ENCODE results near the gene HMGN1.
"Not testable (repeated sequence)": the region's sequence is repeated elsewhere in the genome, so short reads cannot be mapped to it uniquely, and the experiment has no call there.

HMGN1 gene

DNA sequence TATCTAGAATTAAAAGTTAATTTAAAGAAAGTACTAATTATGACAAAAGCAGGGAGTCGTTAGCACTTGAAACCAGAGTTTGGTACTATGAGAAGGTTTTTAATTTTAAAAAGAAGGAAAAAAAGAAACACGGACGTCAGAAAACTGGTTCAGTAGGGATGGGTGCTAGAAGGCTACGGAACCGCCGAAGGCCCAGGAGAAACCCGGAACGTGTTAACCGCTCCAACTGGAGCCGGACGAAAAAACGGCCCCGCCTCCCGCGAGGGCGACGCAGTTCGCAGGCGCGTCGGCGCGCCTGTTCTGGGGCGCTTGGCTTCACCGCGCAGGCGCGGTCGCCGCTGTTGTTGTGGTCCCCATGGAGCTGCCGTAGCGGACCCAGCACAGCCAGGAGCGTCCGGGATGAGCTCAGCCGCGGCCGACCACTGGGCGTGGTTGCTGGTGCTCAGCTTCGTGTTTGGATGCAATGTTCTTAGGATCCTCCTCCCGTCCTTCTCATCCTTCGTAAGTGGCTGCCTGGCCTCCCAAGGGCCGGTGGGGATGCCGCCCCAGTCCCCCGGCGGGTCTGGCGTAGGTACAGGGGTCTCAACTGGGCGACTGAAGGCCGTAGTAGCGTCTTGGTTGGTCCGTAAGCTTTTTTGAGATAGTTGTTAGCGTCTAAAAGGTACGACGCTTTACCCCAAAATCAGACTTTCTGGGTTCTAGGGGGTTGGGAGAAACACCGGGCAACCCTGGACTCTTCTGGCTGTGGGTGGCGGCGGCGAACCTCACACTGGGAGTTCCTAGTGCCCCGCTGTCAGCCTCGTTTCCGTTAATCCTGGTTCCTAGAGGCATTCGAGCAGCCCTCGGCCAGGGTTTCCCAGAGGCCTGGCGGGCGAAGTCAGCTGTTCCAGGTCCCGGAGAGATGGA lies 31.4 kb upstream of the HMGN1 start:
- DNase-seq (ENCODE audit: low read depth): peak; percentile 75
- peak overlapping the region; percentile 95 for H3K4me3 ChIP-seq (ENCODE audit: low read depth, low read length)
- TF ChIP-seq CTCF (IDR thresholded peaks at IDR 0.05; ENCODE audit: control insufficient read depth, extremely low read depth, insufficient read depth): no peak

DNA sequence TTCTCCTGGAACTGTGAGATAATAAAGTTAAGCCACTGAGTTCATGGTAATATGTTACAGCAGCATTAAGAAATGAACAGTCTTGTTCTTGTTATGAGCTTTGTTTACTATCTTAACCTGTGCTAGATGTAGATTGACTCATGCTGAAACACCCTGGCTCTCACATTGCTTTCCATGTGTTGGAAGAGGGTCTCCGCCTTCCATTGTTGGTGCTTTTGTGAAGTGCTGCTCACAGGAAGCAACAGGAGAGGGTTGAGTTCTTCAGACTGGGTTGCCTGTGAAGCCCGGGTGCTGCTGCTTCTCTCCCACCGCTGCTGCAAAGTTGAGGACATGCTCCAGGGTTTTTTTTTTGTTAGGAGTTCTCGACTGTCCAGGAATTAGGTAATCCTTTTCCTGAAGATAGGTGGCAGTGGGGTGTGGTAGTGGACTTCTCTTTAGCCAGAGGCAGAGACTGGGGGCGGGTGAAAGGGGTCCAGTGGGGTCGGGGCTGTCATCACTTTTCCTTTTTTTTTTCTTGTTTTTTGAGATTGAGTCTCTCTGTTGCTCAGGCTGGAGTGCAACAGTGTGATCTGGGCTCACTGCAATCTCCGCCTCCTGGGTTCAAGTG lies 28.7 kb upstream of the HMGN1 start:
- no peak for TF ChIP-seq CTCF (IDR thresholded peaks at IDR 0.05; ENCODE audit: control insufficient read depth, extremely low read depth, insufficient read depth)
- H3K4me3 ChIP-seq (ENCODE audit: low read depth, low read length): no peak overlapping the region
- no peak for DNase-seq (ENCODE audit: low read depth)

DNA sequence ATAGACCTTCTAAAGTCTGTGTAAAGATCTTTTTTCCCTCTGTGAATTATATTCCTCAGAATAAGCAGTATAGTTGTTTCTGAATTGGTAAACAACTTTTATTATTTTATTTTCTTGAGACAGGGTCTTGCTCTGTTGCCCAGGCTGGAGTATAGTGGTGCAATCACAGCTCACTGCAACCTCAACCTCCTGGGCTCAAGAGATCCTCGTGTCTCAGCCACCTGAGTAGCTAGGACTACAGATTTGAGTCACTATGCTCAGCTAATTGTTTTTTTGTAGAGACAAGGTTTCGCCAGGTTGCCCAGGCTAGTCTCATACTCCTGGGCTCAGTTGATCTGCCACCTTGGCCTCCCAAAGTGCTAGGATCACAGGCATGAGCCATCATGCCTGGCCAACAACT lies 26.6 kb upstream of the HMGN1 start:
- DNase-seq (ENCODE audit: low read depth): no peak
- H3K4me3 ChIP-seq (ENCODE audit: low read depth, low read length): no peak overlapping the region
- no peak for TF ChIP-seq CTCF (IDR thresholded peaks at IDR 0.05; ENCODE audit: control insufficient read depth, extremely low read depth, insufficient read depth)

- H3K4me3 ChIP-seq (ENCODE audit: low read depth, low read length): no peak overlapping the region
Measured at GRCh38 chr21:39374046-39374445, 25.2 kb upstream of the HMGN1 start.

DNA sequence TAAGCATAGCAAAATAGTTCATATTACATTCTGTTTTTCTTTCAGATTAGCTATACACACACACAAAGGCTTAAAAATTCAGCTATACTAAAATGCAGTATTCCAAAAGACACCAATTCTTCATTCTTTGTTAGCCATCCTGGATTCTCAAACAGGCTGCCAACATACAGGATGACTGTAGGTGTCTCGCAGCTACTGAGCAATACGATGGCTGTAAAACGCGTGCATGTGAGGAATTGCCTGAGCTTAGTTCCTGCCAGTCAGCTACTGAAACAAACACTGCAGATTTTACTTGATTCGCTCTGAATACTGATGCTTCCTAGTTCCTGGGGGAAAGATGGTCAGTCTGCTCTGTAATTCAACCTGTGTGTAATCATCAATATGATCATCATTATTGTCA lies 24.7 kb upstream of the HMGN1 start:
- H3K4me3 ChIP-seq (ENCODE audit: low read depth, low read length): no peak overlapping the region

More at GRCh38 chr21:39374046-39374445, 25.2 kb upstream of the HMGN1 start:
- DNase-seq (ENCODE audit: low read depth): no peak
- no peak for TF ChIP-seq CTCF (IDR thresholded peaks at IDR 0.05; ENCODE audit: control insufficient read depth, extremely low read depth, insufficient read depth)

GRCh38 chr21:39369896-39370288 lies 21.0 kb upstream of the HMGN1 start:
- H3K4me3 ChIP-seq (ENCODE audit: low read depth, low read length); DNase-seq (ENCODE audit: low read depth): not testable (repeated sequence)

More for the DNA sequence above, 24.7 kb upstream of the HMGN1 start:
- TF ChIP-seq CTCF (IDR thresholded peaks at IDR 0.05; ENCODE audit: control insufficient read depth, extremely low read depth, insufficient read depth): peak; percentile 68
- no peak for DNase-seq (ENCODE audit: low read depth)

DNA sequence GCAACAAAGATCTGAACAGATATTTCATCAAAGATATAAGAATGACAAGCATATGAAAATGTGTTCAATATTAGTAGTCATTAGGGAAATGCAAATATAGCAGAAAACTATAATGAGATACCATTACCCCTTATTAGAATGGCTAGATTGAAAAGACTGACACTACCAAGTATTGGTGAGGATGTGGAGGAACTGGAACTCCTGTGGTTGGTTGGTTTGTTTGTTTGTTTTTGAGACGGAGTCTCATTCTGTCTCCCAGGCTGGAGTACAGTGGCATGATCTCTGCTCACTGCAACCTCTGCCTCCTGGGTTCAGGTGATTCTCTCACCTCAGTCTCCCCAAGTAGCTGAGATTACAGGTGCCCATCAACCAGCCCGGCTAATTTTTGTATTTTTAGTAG lies 18.9 kb upstream of the HMGN1 start:
- no peak for TF ChIP-seq CTCF (IDR thresholded peaks at IDR 0.05; ENCODE audit: control insufficient read depth, extremely low read depth, insufficient read depth)
- H3K4me3 ChIP-seq (ENCODE audit: low read depth, low read length): no peak overlapping the region
- DNase-seq (ENCODE audit: low read depth): no peak

Data from LNCaP clone FGC (cell line).